ENCODE measurements around the gene TRPM2. TPM values are rescaled to one million over a fixed set of nuclear protein-coding genes. Genes with fewer than 3 reads are reported as not detected.

The TRPM2 gene
- total and polyA plus RNA-seq, 2 of the 4 experiments (the other 2 are of a cell fraction): not detected

DNA sequence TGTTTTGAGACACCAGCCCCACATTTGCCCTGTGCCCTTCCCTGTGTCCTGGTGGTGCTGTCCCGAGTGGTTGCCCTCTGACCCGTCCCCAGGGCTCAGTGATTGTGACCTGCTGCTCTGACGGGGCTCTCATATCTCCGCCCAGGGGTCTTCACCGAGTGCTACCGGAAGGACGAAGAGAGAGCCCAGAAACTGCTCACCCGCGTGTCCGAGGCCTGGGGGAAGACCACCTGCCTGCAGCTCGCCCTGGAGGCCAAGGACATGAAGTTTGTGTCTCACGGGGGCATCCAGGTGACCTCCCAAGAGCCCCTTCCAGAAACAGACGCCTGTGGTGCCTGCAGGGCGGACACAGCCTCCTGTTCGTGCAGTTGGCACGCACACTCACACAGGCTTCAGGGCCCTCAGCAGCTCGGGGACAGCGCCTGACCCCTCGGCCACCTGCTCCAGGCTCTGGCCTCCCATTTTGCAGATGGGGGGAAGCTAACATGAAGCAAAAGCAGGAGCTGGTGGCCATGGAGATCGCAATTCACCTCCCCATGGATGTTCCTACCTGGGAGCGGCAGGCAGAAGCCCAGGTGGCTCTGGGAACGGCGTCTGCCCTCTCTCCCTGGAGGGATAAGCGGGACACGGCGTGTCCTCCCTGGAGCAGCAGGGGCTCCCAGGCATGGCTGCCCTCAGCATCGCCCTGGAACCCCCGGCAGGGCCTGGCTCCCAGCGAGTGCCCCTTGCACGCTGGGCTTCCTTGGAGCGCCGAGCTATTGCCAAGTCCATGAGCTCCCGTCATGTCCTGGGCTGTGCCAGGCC, 45.9 kb downstream of the TRPM2 start:
- POLR2A ChIA-PET (ENCODE audit: unreplicated experiment): no interaction called here
- no peaks in the 10 kb centered on the region for H3K9me1 ChIP-seq (ENCODE audit: insufficient read depth, low read length)
- H3K4me3 ChIP-seq (ENCODE audit: insufficient read depth, low read depth, low read length): no peak overlapping the region
- DNase-seq (no peak), ATAC-seq (ENCODE audit: low read depth) (no peak)
- intact Hi-C loops (cut with micrococcal nuclease): no loop called here
- no peak overlapping the region for H3K14ac ChIP-seq (replicated peaks; ENCODE audit: low read depth, low read length)
- no peak overlapping the region for H3K27ac ChIP-seq (ENCODE audit: insufficient read depth, low read length)
- H3K9me3 ChIP-seq (ENCODE audit: control insufficient read depth, insufficient read depth, low read length): peaks cover 33% of the 10 kb centered on the region; the same call in 1 of the 2 replicates
- H3K56ac ChIP-seq (ENCODE audit: extremely low read depth, insufficient read depth, low read length): no peak overlapping the region
- H4K5ac ChIP-seq (ENCODE audit: low read depth, low read length): no peak overlapping the region
- no peaks in the 10 kb centered on the region for H4K20me1 ChIP-seq (ENCODE audit: insufficient read depth, low read length)
- no peak overlapping the region for H2BK15ac ChIP-seq (ENCODE audit: low read depth, low read length)
- no peaks in the 10 kb centered on the region for H3K27me3 ChIP-seq (ENCODE audit: control insufficient read depth, insufficient read depth, low read length)
- H3K4ac ChIP-seq (ENCODE audit: low read depth, low read length): no peak overlapping the region
- H2BK20ac ChIP-seq (ENCODE audit: low read depth, low read length): no peak overlapping the region
- no peaks in the 10 kb centered on the region for H3K79me1 ChIP-seq (ENCODE audit: low read depth in 1 of 2, low read length in 2 of 2)
- TF ChIP-seq FOS (IDR thresholded peaks at IDR 0.05; ENCODE audit: low read depth, low read length) (no peak), POLR2A (IDR thresholded peaks at IDR 0.05; ENCODE audit: low read depth, low read length) (no peak), BHLHE40 (IDR thresholded peaks at IDR 0.05; ENCODE audit: low read depth, low read length) (no peak), MAFK (IDR thresholded peaks at IDR 0.05; ENCODE audit: low read depth, low read length) (no peak), SMC3 (IDR thresholded peaks at IDR 0.05; ENCODE audit: low read depth, low read length) (no peak), CEBPB (IDR thresholded peaks at IDR 0.05; ENCODE audit: low read depth, low read length) (no peak), RFX5 (IDR thresholded peaks at IDR 0.05; ENCODE audit: low read depth, low read length) (no peak)
- TF ChIP-seq, protein P1, sequence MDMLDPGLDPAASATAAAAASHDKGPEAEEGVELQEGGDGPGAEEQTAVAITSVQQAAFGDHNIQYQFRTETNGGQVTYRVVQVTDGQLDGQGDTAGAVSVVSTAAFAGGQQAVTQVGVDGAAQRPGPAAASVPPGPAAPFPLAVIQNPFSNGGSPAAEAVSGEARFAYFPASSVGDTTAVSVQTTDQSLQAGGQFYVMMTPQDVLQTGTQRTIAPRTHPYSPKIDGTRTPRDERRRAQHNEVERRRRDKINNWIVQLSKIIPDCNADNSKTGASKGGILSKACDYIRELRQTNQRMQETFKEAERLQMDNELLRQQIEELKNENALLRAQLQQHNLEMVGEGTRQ (IDR thresholded peaks at IDR 0.05; ENCODE audit: low read depth, low read length): no peak
- TF ChIP-seq, protein P2, sequence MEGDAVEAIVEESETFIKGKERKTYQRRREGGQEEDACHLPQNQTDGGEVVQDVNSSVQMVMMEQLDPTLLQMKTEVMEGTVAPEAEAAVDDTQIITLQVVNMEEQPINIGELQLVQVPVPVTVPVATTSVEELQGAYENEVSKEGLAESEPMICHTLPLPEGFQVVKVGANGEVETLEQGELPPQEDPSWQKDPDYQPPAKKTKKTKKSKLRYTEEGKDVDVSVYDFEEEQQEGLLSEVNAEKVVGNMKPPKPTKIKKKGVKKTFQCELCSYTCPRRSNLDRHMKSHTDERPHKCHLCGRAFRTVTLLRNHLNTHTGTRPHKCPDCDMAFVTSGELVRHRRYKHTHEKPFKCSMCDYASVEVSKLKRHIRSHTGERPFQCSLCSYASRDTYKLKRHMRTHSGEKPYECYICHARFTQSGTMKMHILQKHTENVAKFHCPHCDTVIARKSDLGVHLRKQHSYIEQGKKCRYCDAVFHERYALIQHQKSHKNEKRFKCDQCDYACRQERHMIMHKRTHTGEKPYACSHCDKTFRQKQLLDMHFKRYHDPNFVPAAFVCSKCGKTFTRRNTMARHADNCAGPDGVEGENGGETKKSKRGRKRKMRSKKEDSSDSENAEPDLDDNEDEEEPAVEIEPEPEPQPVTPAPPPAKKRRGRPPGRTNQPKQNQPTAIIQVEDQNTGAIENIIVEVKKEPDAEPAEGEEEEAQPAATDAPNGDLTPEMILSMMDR (conservative IDR thresholded peaks at IDR 0.05; ENCODE audit: low read depth, low read length): no peak
- no peaks in the 10 kb centered on the region for H3K36me3 ChIP-seq (ENCODE audit: control insufficient read depth, insufficient read depth, low read length)
- no peak overlapping the region for H2AFZ ChIP-seq (replicated peaks; ENCODE audit: low read length, poor library complexity)
- H2BK120ac ChIP-seq (ENCODE audit: low read depth, low read length): no peak overlapping the region
- no peak overlapping the region for H2AK5ac ChIP-seq (ENCODE audit: low read depth, low read length)
- dilution Hi-C loops (cut with HindIII; ENCODE audit: low sequenced_read_pairs, unreplicated experiment): no loop called here
- CTCF ChIA-PET: no interaction called here
- 55% methylated on average over 19 of the region's 33 CpGs; no CpG with 5 or more reads in 1 of the 2 experiments for whole genome bisulfite sequencing, 2 experiments (ENCODE audit: extremely low coverage in 2 of 2, insufficient read length in 1 of 2)
- H3K4me1 ChIP-seq (ENCODE audit: control insufficient read depth, insufficient read depth, low read length): no peaks in the 10 kb centered on the region
- no peak overlapping the region for H3K18ac ChIP-seq (ENCODE audit: low read depth, low read length)
- no peak overlapping the region for H3K23ac ChIP-seq (ENCODE audit: low read depth, low read length)
- no TSS peak for BruUV-seq (replicated peaks)
- H3K9ac ChIP-seq (ENCODE audit: low read depth, low read length): no peak overlapping the region
- H3K4me2 ChIP-seq (ENCODE audit: low read depth, low read length): no peak overlapping the region
- in situ Hi-C loops (cut with MboI; ENCODE audit: low sequenced_read_pairs): no loop called here
- no peak overlapping the region for H4K91ac ChIP-seq (ENCODE audit: insufficient read depth, low read depth, low read length)
- no peak overlapping the region for H4K8ac ChIP-seq (ENCODE audit: low read depth in 2 of 2, low read length in 2 of 2)
- H2AK9ac ChIP-seq (replicated peaks; ENCODE audit: low read depth, low read length, poor library complexity): no peak overlapping the region
- no peak overlapping the region for H2BK5ac ChIP-seq (ENCODE audit: low read depth, low read length, poor library complexity, severe bottlenecking)

Data from IMR-90 (cell line).